OCI-M2 (cell line): ENCODE measurements around the gene TET2.

Experiments used
- DNase-seq: peaks from one replicate; lab custom pipeline; 2025; ENCODE audit not compliant: unreplicated experiment; lab: John Stamatoyannopoulos, UW

The TET2 gene

GRCh38 chr4:105140684-105141490 lies 5.8 kb upstream of the TET2 start:
- DNase-seq = no peak

- DNase-seq = no peak
These were observed 1.3 kb upstream of the TET2 start for GRCh38 chr4:105145156-105145902.

- DNase-seq = no peak
These were observed 787 bp upstream of the TET2 start for GRCh38 chr4:105145903-105146275.

- DNase-seq = no peak
These were observed 408 bp downstream of the TET2 start for GRCh38 chr4:105147016-105147552.

- no peak for DNase-seq
These were observed 981 bp downstream of the TET2 start for GRCh38 chr4:105147553-105148161.

GRCh38 chr4:105148356-105148755 lies 1.7 kb downstream of the TET2 start:
- no peak for DNase-seq

GRCh38 chr4:105148776-105149175 lies 2.1 kb downstream of the TET2 start:
- DNase-seq = no peak

GRCh38 chr4:105149771-105150170 lies 3.1 kb downstream of the TET2 start:
- DNase-seq = no peak

- DNase-seq = no peak
These were observed 3.8 kb downstream of the TET2 start for GRCh38 chr4:105150503-105150902.

GRCh38 chr4:105153749-105154148 lies 7.1 kb downstream of the TET2 start:
- DNase-seq = no peak

GRCh38 chr4:105154576-105154975 lies 7.9 kb downstream of the TET2 start:
- DNase-seq = no peak

GRCh38 chr4:105155426-105155825 lies 8.8 kb downstream of the TET2 start:
- no peak for DNase-seq

- DNase-seq = no peak
These were observed 12.2 kb downstream of the TET2 start for GRCh38 chr4:105158837-105159236.

- DNase-seq = no peak
These were observed 15.6 kb downstream of the TET2 start for GRCh38 chr4:105162123-105162796.

- no peak for DNase-seq
These were observed 17.9 kb downstream of the TET2 start for GRCh38 chr4:105164548-105164947.

- no peak for DNase-seq
These were observed 19.4 kb downstream of the TET2 start for GRCh38 chr4:105166066-105166465.

- no peak for DNase-seq
These were observed 24.0 kb downstream of the TET2 start for GRCh38 chr4:105170711-105171110.

- no peak for DNase-seq
These were observed 25.2 kb downstream of the TET2 start for GRCh38 chr4:105171912-105172311.

GRCh38 chr4:105174098-105174497 lies 27.4 kb downstream of the TET2 start:
- no peak for DNase-seq

GRCh38 chr4:105179539-105180401 lies 33.1 kb downstream of the TET2 start:
- no peak for DNase-seq
